GM06990 (cell line): ENCODE measurements around the gene ZNF322.

ENCODE experiments used
- DNase-seq: peaks from one replicate; pipeline ENCODE4 v3.0.0-alpha.2; 2011; ENCODE audit not compliant: insufficient read length; ENCODE audit errors: extremely low read depth
- H3K27me3 ChIP-seq: replicated peaks from 2 replicates; pipeline ENCODE4 v1.6.0; 2011; ENCODE audit warnings: low read length; ENCODE audit not compliant: control insufficient read depth, insufficient read depth
- H3K36me3 ChIP-seq: 2 replicates; pipeline ENCODE4 v1.5.1; 2011; ENCODE audit warnings: low read length; ENCODE audit not compliant: control insufficient read depth, insufficient read depth
- H3K4me3 ChIP-seq: replicated peaks from 2 replicates; pipeline ENCODE4 v1.5.1; 2011; ENCODE audit warnings: low read depth, mild to moderate bottlenecking, control low read depth, low read length
- CTCF ChIP-seq: IDR thresholded peaks from 2 replicates; pipeline ENCODE4 v1.5.1; 2011; ENCODE audit warnings: low read length, control low read depth, mild to moderate bottlenecking, inconsistent platforms; ENCODE audit not compliant: insufficient read depth, poor library complexity, severe bottlenecking

ZNF322 gene

GRCh38 chr6:26613689-26614683 lies 45.6 kb downstream of the ZNF322 start:
- no peak for TF ChIP-seq CTCF
- no peaks in the 10 kb centered on the region for H3K27me3 ChIP-seq
- no peak for DNase-seq
- no peak overlapping the region for H3K4me3 ChIP-seq
- H3K36me3 ChIP-seq, result no peaks in the 10 kb centered on the region

GRCh38 chr6:26613201-26613600 lies 46.3 kb downstream of the ZNF322 start:
- Histone ChIP-seq H3K36me3 (no peaks in the 10 kb centered on the region), H3K27me3 (no peaks in the 10 kb centered on the region), H3K4me3 (no peak overlapping the region)
- DNase-seq, result no peak
- no peak for TF ChIP-seq CTCF

- TF ChIP-seq CTCF, result no peak
- no peak for DNase-seq
- H3K4me3 ChIP-seq, result no peak overlapping the region
- H3K36me3 ChIP-seq, result no peaks in the 10 kb centered on the region
- H3K27me3 ChIP-seq, result no peaks in the 10 kb centered on the region
Observed at GRCh38 chr6:26611599-26611998, 47.9 kb downstream of the ZNF322 start.

- TF ChIP-seq CTCF, result no peak
- Histone ChIP-seq H3K27me3 (no peaks in the 10 kb centered on the region), H3K36me3 (no peaks in the 10 kb centered on the region), H3K4me3 (no peak overlapping the region)
- DNase-seq, result no peak
Observed at GRCh38 chr6:26609463-26609862, 50.1 kb downstream of the ZNF322 start.

- DNase-seq, result peak; percentile 33
- Histone ChIP-seq H3K27me3 (no peaks in the 10 kb centered on the region), H3K36me3 (no peaks in the 10 kb centered on the region), H3K4me3 (peak overlapping the region; percentile 30; the same call in 1 of the 2 replicates)
- TF ChIP-seq CTCF, result peak; percentile 79
Observed at GRCh38 chr6:26607434-26608230, 51.9 kb downstream of the ZNF322 start.
